ENCODE results near the gene SETBP1. TPM values are rescaled to one million over a fixed set of nuclear protein-coding genes. Genes with fewer than 3 reads are reported as not detected.
A peak's percentile ranks its signal among the peaks of the same experiment; 100 is the strongest.

The SETBP1 gene
- total and polyA plus RNA-seq, 8 donors = 1.4 to 66.5 (median 20.1) TPM

GRCh38 chr18:44848644-44849335, 168.1 kb downstream of the SETBP1 start:
- Histone ChIP-seq H3K27me3 (no peaks in the 10 kb centered on the region), H3K36me3 (no peaks in the 10 kb centered on the region), H3K4me3 (no peak overlapping the region), H3K4me1 (peaks cover 0 to 36% (median 13%) of the 10 kb centered on the region in 4 donors), H3K9me3 (no peaks in the 10 kb centered on the region), H3K27ac (no peak overlapping the region)
- intact Hi-C loops (cut with DNase I; ENCODE audit: low total_unique reads) = no loop called here
- TF ChIP-seq POLR2A (IDR thresholded peaks at IDR 0.05) = no peak
- TF ChIP-seq EP300 (IDR thresholded peaks at IDR 0.05) = no peak
- no peak for TF ChIP-seq CTCF (IDR thresholded peaks at IDR 0.05)
- no peak for TF ChIP-seq POLR2AphosphoS5 (IDR thresholded peaks at IDR 0.05)
- peak; percentile 47 to 66 for DNase-seq
- WGBS, 5 donors = 47 to 76% (median 69%) methylated on average over 9 of the region's 9 CpGs

DNA sequence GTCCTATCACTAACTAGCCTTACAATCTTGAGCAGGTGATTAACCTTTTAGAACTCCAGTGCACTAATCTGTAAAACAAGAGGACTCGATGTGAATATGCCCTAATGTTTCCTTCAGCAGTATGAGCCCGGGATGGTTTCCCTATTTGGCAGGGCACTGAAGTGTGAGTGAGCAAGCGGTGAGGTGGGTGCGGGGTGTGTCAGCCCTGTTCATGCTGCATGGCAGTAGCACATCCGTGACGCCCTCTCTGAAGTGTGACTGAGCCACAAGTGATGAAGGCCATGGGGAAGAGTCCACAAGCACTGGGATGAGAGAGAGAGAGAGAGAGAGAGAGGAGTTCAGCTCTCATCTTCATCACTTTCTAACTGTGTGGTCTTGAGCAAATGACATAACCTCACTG, 168.7 kb downstream of the SETBP1 start:
- Histone ChIP-seq H3K27me3 (no peaks in the 10 kb centered on the region), H3K4me3 (no peak overlapping the region), H3K27ac (no peak overlapping the region), H3K4me1 (peaks cover 0 to 36% (median 13%) of the 10 kb centered on the region in 4 donors), H3K36me3 (no peaks in the 10 kb centered on the region), H3K9me3 (no peaks in the 10 kb centered on the region)
- TF ChIP-seq CTCF (IDR thresholded peaks at IDR 0.05) (no peak), POLR2A (IDR thresholded peaks at IDR 0.05) (no peak), POLR2AphosphoS5 (IDR thresholded peaks at IDR 0.05) (no peak), EP300 (IDR thresholded peaks at IDR 0.05) (no peak)
- intact Hi-C loops (cut with DNase I; ENCODE audit: low total_unique reads) = no loop called here
- DNase-seq = no peak
- 83 to 87% (median 84%) methylated on average over 6 of the region's 6 CpGs for WGBS, 5 donors

GRCh38 chr18:44850001-44850400, 169.3 kb downstream of the SETBP1 start:
- H3K4me1 ChIP-seq = peaks cover 0 to 32% (median 13%) of the 10 kb centered on the region in 4 donors
- TF ChIP-seq POLR2A (IDR thresholded peaks at IDR 0.05) = no peak
- no peak for TF ChIP-seq CTCF (IDR thresholded peaks at IDR 0.05)
- TF ChIP-seq POLR2AphosphoS5 (IDR thresholded peaks at IDR 0.05) = no peak
- TF ChIP-seq EP300 (IDR thresholded peaks at IDR 0.05) = no peak

GRCh38 chr18:44851856-44852621, 171.4 kb downstream of the SETBP1 start:
- H3K27ac ChIP-seq = no peak overlapping the region
- H3K4me3 ChIP-seq = no peak overlapping the region
- H3K27me3 ChIP-seq = no peaks in the 10 kb centered on the region
- no peaks in the 10 kb centered on the region for H3K9me3 ChIP-seq
- no peaks in the 10 kb centered on the region for H3K36me3 ChIP-seq
- H3K4me1 ChIP-seq = peaks cover 0 to 42% (median 13%) of the 10 kb centered on the region in 4 donors
- DNase-seq = no peak
- 81 to 88% (median 88%) methylated on average over 13 of the region's 13 CpGs for WGBS, 5 donors
- intact Hi-C loops (cut with DNase I; ENCODE audit: low total_unique reads) = no loop called here
- TF ChIP-seq CTCF (IDR thresholded peaks at IDR 0.05) (no peak), EP300 (IDR thresholded peaks at IDR 0.05) (no peak), POLR2AphosphoS5 (IDR thresholded peaks at IDR 0.05) (no peak), POLR2A (IDR thresholded peaks at IDR 0.05) (no peak)

More at GRCh38 chr18:44850001-44850400, 169.3 kb downstream of the SETBP1 start:
- 67 to 80% (median 71%) methylated on average over 2 of the region's 2 CpGs for WGBS, 5 donors
- Histone ChIP-seq H3K4me3 (no peak overlapping the region), H3K9me3 (no peaks in the 10 kb centered on the region), H3K27ac (no peak overlapping the region), H3K36me3 (no peaks in the 10 kb centered on the region), H3K27me3 (no peaks in the 10 kb centered on the region)
- no peak for DNase-seq
- intact Hi-C loops (cut with DNase I; ENCODE audit: low total_unique reads) = no loop called here

All from stomach (tissue), 9 donors.